HepG2 (cell line): ENCODE data around the gene FNDC10. TPM values are rescaled to one million over a fixed set of nuclear protein-coding genes. Genes with fewer than 3 reads are reported as not detected.

Experiments
- ELF1 ChIP-seq: sonication (generic); formaldehyde crosslinking; IDR thresholded peaks from 2 replicates; pipeline ENCODE4 v1.4.0; 2020; ENCODE audit warnings: missing genetic modification reagents
- HES4 ChIP-seq: sonication (generic); formaldehyde crosslinking; IDR thresholded peaks from 2 replicates; pipeline ENCODE4 v1.9.0; 2021; ENCODE audit warnings: mild to moderate bottlenecking, missing genetic modification reagents, borderline replicate concordance
- MIER2 ChIP-seq: IDR thresholded peaks from 2 replicates; pipeline ENCODE4 v1.6.1; 2016; ENCODE audit warnings: missing biosample characterization, missing genetic modification reagents
- MTA3 ChIP-seq: sonication (generic); formaldehyde crosslinking; IDR thresholded peaks from 2 replicates; pipeline ENCODE4 v1.4.0; 2020; ENCODE audit warnings: missing genetic modification reagents
- NR3C1 ChIP-seq: sonication (generic); formaldehyde crosslinking; IDR thresholded peaks from 2 replicates; pipeline ENCODE4 v1.4.0; 2020; ENCODE audit warnings: missing genetic modification reagents
- SAFB2 ChIP-seq: sonication (generic); formaldehyde crosslinking; IDR thresholded peaks from 2 replicates; pipeline ENCODE4 v1.5.1; 2020; ENCODE audit warnings: missing genetic modification reagents, low read depth, mild to moderate bottlenecking, borderline replicate concordance
- SRY ChIP-seq: sonication (generic); formaldehyde crosslinking; IDR thresholded peaks from 2 replicates; pipeline ENCODE4 v1.8.0; 2022; ENCODE audit warnings: mild to moderate bottlenecking, missing genetic modification reagents
- TARDBP ChIP-seq: sonication (generic); formaldehyde crosslinking; IDR thresholded peaks from 2 replicates; pipeline ENCODE4 v1.8.0; 2022; ENCODE audit warnings: mild to moderate bottlenecking, missing genetic modification reagents
- XRCC5 ChIP-seq: fragments of 200-400 bp; formaldehyde crosslinking; optimal IDR thresholded peaks from 2 replicates; pipeline ENCODE3; 2017; ENCODE audit warnings: mild to moderate bottlenecking, low read length
- ZFP37 ChIP-seq: sonication (generic); formaldehyde crosslinking; IDR thresholded peaks from 2 replicates; pipeline ENCODE4 v1.4.0; 2020; ENCODE audit warnings: missing genetic modification reagents, borderline replicate concordance
- ZFY ChIP-seq: sonication (generic); formaldehyde crosslinking; IDR thresholded peaks from 2 replicates; pipeline ENCODE4 v1.4.0; 2020; ENCODE audit warnings: missing genetic modification reagents
- ZKSCAN5 ChIP-seq: sonication (generic); formaldehyde crosslinking; IDR thresholded peaks from 2 replicates; pipeline ENCODE4 v1.5.1; 2020; ENCODE audit warnings: mild to moderate bottlenecking, missing genetic modification reagents
- ZKSCAN8 ChIP-seq: IDR thresholded peaks from 2 replicates; pipeline ENCODE4 v1.6.1; 2016; ENCODE audit warnings: borderline replicate concordance, missing genetic modification reagents, missing compliant biosample characterization
- ZNF263 ChIP-seq: sonication (generic); formaldehyde crosslinking; IDR thresholded peaks from 2 replicates; pipeline ENCODE4 v1.4.0; 2020; ENCODE audit warnings: missing genetic modification reagents
- ZNF317 ChIP-seq: sonication (generic); formaldehyde crosslinking; IDR thresholded peaks from 2 replicates; pipeline ENCODE4 v1.5.0; 2020; ENCODE audit warnings: mild to moderate bottlenecking, missing genetic modification reagents
- ZNF335 ChIP-seq: sonication (generic); formaldehyde crosslinking; IDR thresholded peaks from 2 replicates; pipeline ENCODE4 v1.4.0; 2020; ENCODE audit warnings: missing genetic modification reagents
- ZNF44 ChIP-seq: sonication (generic); formaldehyde crosslinking; IDR thresholded peaks from 2 replicates; pipeline ENCODE4 v1.5.1; 2020; ENCODE audit warnings: mild to moderate bottlenecking, missing genetic modification reagents
- ZNF530 ChIP-seq: sonication (generic); formaldehyde crosslinking; IDR thresholded peaks from 2 replicates; pipeline ENCODE4 v1.5.0; 2020; ENCODE audit warnings: low read depth, mild to moderate bottlenecking, missing genetic modification reagents
- ZNF547 ChIP-seq: sonication (generic); formaldehyde crosslinking; IDR thresholded peaks from 2 replicates; pipeline ENCODE4 v1.5.1; 2020; ENCODE audit warnings: mild to moderate bottlenecking, missing genetic modification reagents
- ZNF598 ChIP-seq: sonication (generic); formaldehyde crosslinking; IDR thresholded peaks from 2 replicates; pipeline ENCODE4 v1.5.1; 2020; ENCODE audit warnings: mild to moderate bottlenecking, missing genetic modification reagents, borderline replicate concordance
- ZNF737 ChIP-seq: sonication (generic); formaldehyde crosslinking; IDR thresholded peaks from 2 replicates; pipeline ENCODE4 v1.5.0; 2020; ENCODE audit warnings: missing genetic modification reagents, mild to moderate bottlenecking, borderline replicate concordance
- ZSCAN25 ChIP-seq: sonication (generic); formaldehyde crosslinking; IDR thresholded peaks from 2 replicates; pipeline ENCODE4 v1.8.0; 2022; ENCODE audit warnings: mild to moderate bottlenecking, missing genetic modification reagents
- polyA plus RNA-seq, 8 experiments: library from polyadenylated mRNA; depleted of rRNA in 3 of 8; stranded (reverse) in 7 of 8; unstranded in 1 of 8; fragments of >200 nt; fragmentation: Illumina TruSeq in 4 of 8; extraction: Trizol in 4 of 8; gene quantifications; 2 replicates each; pipeline versions ENCODE4 v1.2.1 to v1.2.3, GENCODE V29; 2011 to 2016; ENCODE audit warnings: low read depth in 4 of 8, missing spikeins in 1 of 8, mixed read lengths in 1 of 8; ENCODE audit not compliant: insufficient read depth in 1 of 8
- total RNA-seq, 5 experiments: library from RNA; depleted of rRNA; stranded (reverse); fragments of >200 nt; fragmentation: Illumina TruSeq; extraction: Trizol; gene quantifications; 2 replicates each; pipeline ENCODE4 v1.2.3, GENCODE V29; 2016; ENCODE audit warnings: low read depth in 1 of 5
- TF ChIP-seq, protein P1 (sequence below): sonication (generic); formaldehyde crosslinking; IDR thresholded peaks from 2 replicates; pipeline ENCODE4 v1.9.0; 2022; ENCODE audit warnings: low read depth, missing genetic modification reagents
- TF ChIP-seq, protein P2 (sequence below): sonication (generic); formaldehyde crosslinking; IDR thresholded peaks from 2 replicates; pipeline ENCODE4 v1.5.0; 2020; ENCODE audit warnings: mild to moderate bottlenecking, missing genetic modification reagents
- TF ChIP-seq, protein P3 (sequence below): sonication (generic); formaldehyde crosslinking; IDR thresholded peaks from 2 replicates; pipeline ENCODE4 v1.5.0; 2020; ENCODE audit warnings: missing genetic modification reagents, mild to moderate bottlenecking, borderline replicate concordance

The FNDC10 gene
- total and polyA plus RNA-seq, 2 of the 13 experiments (the other 11 are each of a cell fraction or from before 2014, with no cell fraction given) = 2.2 to 2.5 TPM

DNA sequence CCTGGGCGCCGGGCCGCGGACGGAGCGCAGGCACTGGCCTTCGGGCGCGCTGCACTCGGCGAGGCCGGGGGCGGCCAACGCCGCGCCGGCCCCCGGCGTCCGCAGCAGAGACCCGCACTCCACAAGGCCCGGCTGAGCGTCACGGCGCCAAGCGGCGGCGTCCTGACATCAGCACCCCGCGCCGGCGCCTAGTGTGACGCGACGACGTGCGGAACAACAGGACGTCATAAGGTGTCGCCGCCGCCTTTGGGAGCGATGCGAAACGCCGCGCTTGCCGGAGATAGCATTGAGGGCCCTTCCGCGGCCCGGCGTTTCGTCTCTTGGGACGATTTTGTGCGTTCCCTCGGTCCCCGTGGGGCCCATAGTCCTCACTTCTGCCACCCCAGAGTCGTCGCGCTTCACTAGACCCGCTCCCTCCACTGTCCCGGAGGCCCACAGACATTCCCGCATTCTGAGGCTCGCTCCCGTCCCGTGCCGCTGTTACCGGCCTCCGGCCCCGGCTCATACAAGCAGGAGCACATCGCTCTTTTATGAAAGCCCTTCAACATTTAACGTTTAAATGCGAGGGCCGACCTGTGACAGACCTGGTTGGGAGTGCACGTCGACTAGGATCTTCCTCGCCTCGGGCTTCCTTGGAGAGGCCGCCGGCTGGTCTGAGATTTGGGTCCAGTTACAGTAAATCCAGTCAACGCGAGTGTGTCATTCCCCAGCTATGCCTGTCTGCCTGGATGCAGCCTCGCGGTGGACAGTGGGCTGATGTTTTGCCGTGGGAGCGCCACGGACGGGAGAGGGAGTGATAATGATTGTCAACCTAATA lies 25.0 kb downstream of the FNDC10 start, which contains the start of gene SSU72 (continued):
- TF ChIP-seq ZNF44 (CRISPR knock-in tag) (peak; percentile 79; the same call in 1 of the 2 replicates), ELF1 (CRISPR knock-in tag) (peak; percentile 78), ZNF317 (peak; percentile 14; the same call in 1 of the 2 replicates), ZNF737 (CRISPR knock-in tag) (0 out of 2 replicates have a peak, but pooled peaks have one; percentile 44), ZSCAN25 (CRISPR knock-in tag) (peak; percentile 23), XRCC5 (no peak), ZFY (peak; percentile 91), ZNF598 (CRISPR knock-in tag) (peak; percentile 88), ZNF530 (CRISPR knock-in tag) (no peak), NR3C1 (CRISPR knock-in tag) (no peak), SAFB2 (CRISPR knock-in tag) (no peak), ZFP37 (CRISPR knock-in tag) (no peak), ZKSCAN8 (CRISPR knock-in tag) (no peak), ZNF547 (CRISPR knock-in tag) (peak; percentile 40; the same call in 1 of the 2 replicates), TARDBP (CRISPR knock-in tag) (peak; percentile 72; the same call in 1 of the 2 replicates), HES4 (CRISPR knock-in tag) (no peak), MTA3 (CRISPR knock-in tag) (no peak), ZNF335 (CRISPR knock-in tag) (peak; percentile 86), SRY (no peak), MIER2 (CRISPR knock-in tag) (0 out of 2 replicates have a peak, but pooled peaks have one; percentile 12), ZNF263 (CRISPR knock-in tag) (no peak), ZKSCAN5 (CRISPR knock-in tag) (no peak)
- TF ChIP-seq, protein P1, sequence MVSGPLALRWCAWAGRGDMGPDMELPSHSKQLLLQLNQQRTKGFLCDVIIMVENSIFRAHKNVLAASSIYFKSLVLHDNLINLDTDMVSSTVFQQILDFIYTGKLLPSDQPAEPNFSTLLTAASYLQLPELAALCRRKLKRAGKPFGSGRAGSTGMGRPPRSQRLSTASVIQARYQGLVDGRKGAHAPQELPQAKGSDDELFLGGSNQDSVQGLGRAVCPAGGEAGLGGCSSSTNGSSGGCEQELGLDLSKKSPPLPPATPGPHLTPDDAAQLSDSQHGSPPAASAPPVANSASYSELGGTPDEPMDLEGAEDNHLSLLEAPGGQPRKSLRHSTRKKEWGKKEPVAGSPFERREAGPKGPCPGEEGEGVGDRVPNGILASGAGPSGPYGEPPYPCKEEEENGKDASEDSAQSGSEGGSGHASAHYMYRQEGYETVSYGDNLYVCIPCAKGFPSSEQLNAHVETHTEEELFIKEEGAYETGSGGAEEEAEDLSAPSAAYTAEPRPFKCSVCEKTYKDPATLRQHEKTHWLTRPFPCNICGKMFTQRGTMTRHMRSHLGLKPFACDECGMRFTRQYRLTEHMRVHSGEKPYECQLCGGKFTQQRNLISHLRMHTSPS (CRISPR knock-in tag) = no peak
- TF ChIP-seq, protein P2, sequence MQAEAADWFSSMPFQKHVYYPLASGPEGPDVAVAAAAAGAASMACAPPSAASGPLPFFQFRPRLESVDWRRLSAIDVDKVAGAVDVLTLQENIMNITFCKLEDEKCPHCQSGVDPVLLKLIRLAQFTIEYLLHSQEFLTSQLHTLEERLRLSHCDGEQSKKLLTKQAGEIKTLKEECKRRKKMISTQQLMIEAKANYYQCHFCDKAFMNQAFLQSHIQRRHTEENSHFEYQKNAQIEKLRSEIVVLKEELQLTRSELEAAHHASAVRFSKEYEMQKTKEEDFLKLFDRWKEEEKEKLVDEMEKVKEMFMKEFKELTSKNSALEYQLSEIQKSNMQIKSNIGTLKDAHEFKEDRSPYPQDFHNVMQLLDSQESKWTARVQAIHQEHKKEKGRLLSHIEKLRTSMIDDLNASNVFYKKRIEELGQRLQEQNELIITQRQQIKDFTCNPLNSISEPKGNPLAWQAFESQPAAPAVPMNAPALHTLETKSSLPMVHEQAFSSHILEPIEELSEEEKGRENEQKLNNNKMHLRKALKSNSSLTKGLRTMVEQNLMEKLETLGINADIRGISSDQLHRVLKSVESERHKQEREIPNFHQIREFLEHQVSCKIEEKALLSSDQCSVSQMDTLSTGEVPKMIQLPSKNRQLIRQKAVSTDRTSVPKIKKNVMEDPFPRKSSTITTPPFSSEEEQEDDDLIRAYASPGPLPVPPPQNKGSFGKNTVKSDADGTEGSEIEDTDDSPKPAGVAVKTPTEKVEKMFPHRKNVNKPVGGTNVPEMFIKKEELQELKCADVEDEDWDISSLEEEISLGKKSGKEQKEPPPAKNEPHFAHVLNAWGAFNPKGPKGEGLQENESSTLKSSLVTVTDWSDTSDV (CRISPR knock-in tag) = peak; percentile 27; the same call in 1 of the 2 replicates
- TF ChIP-seq, protein P3, sequence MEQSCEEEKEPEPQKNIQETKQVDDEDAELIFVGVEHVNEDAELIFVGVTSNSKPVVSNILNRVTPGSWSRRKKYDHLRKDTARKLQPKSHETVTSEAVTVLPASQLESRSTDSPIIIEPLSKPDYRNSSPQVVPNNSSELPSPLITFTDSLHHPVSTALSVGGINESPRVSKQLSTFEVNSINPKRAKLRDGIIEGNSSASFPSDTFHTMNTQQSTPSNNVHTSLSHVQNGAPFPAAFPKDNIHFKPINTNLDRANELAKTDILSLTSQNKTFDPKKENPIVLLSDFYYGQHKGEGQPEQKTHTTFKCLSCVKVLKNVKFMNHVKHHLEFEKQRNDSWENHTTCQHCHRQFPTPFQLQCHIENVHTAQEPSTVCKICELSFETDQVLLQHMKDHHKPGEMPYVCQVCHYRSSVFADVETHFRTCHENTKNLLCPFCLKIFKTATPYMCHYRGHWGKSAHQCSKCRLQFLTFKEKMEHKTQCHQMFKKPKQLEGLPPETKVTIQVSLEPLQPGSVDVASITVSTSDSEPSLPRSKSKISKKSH (CRISPR knock-in tag) = no peak; the same call in 1 of the 2 replicates
